Osteocyte (in vitro differentiated cells): ENCODE results near the gene SPATC1L. TPM values are rescaled to one million over a fixed set of nuclear protein-coding genes. Genes with fewer than 3 reads are reported as not detected.
A peak's percentile ranks its signal among the peaks of the same experiment; 100 is the strongest.

ENCODE experiments used
- DNase-seq: peaks from one replicate; pipeline ENCODE4 v3.0.0; 2021; ENCODE audit warnings: mixed read lengths; ENCODE audit not compliant: unreplicated experiment; ENCODE audit errors: extremely low spot score
- H3K27ac Mint-ChIP-seq: one replicate; pipeline ENCODE4 v1.8.0; 2021; ENCODE audit warnings: mild to moderate bottlenecking, mixed read lengths; ENCODE audit not compliant: unreplicated experiment
- H3K27me3 Mint-ChIP-seq: one replicate; pipeline ENCODE4 v1.8.0; 2021; ENCODE audit warnings: mixed read lengths; ENCODE audit not compliant: unreplicated experiment
- H3K36me3 Mint-ChIP-seq: one replicate; pipeline ENCODE4 v1.8.0; 2021; ENCODE audit warnings: mixed read lengths; ENCODE audit not compliant: unreplicated experiment
- H3K4me1 Mint-ChIP-seq: one replicate; pipeline ENCODE4 v1.8.0; 2021; ENCODE audit warnings: mixed read lengths; ENCODE audit not compliant: unreplicated experiment
- H3K4me3 Mint-ChIP-seq: one replicate; pipeline ENCODE4 v1.8.0; 2021; ENCODE audit warnings: mild to moderate bottlenecking, moderate library complexity, mixed read lengths; ENCODE audit not compliant: unreplicated experiment
- H3K9me3 Mint-ChIP-seq: one replicate; pipeline ENCODE4 v1.8.0; 2021; ENCODE audit warnings: mixed read lengths; ENCODE audit not compliant: unreplicated experiment
- CTCF ChIP-seq: fragments of 200-600 bp; sonication (generic); IDR thresholded peaks from 2 replicates; pipeline ENCODE4 v1.5.0; 2021; ENCODE audit warnings: antibody characterized with exemption, mild to moderate bottlenecking, moderate library complexity
- long read RNA-seq: library from polyadenylated mRNA; unstranded; transcript quantifications from one replicate; pipeline ENCODE4 v2.0.0, GENCODE V29; 2021
- total RNA-seq: library from RNA; stranded (reverse); gene quantifications from 2 replicates; pipeline ENCODE4 v1.2.1, GENCODE V29; 2021

SPATC1L gene
- total RNA-seq: 17.5 and 18.9 TPM in 2 replicates
- long read RNA-seq, partial matches to known transcripts: 0 of 2 reads
- long read RNA-seq, other reads (novel, unspliced or antisense): 1 of 2 reads

DNA sequence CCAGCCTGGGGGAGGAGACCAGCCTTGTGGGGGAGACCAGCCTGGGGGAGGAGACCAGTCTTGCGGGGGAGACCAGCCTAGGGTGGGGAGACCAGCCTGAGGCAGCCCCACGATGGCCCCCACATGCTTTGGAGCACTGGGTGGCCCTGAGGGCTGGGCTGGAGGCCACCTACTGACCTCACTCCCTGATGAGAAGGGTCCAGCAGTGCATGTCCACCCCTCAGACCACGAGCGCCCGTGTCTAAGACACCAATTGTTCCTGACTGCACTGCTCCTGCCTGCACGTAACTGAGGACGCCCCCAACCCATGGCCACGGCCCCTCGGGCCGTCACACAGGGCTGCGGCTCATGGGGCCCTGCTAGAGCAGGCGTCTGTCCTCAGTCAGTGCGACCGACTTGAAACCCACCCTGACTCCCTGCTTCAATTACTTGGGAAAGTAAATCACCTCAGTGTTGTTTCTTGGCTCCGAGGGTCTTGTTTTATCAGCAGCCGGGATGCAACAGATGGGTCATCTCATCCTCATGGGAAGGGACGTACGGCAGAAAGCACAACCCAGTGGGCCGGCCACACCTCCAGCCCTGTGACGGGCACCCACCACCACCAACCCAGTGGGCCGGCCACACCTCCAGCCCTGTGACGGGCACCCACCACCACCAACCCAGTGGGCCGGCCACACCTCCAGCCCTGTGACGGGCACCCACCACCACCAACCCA, at the start of gene SPATC1L:
SPATC1L (minus strand) TSS at position 550 of the 715 bp plus-strand sequence. CDS start 1,643 bp downstream, outside the sequence.
- Mint-ChIP-seq H3K4me3 (peak within 1 kb of the TSS; percentile 89), H3K4me1 (peaks cover 25% of the 10 kb centered on the region), H3K27me3 (no peaks in the 10 kb centered on the region), H3K9me3 (no peaks in the 10 kb centered on the region), H3K27ac (peak within 1 kb of the TSS; percentile 90), H3K36me3 (peaks cover 10% of the 10 kb centered on the region)
- peak; percentile 88 for DNase-seq
- no peak for TF ChIP-seq CTCF

- peaks cover 38% of the 10 kb centered on the region for H3K4me1 Mint-ChIP-seq
- no peaks in the 10 kb centered on the region for H3K27me3 Mint-ChIP-seq
- no peak for DNase-seq
- H3K27ac Mint-ChIP-seq: peak overlapping the region; percentile 65
- TF ChIP-seq CTCF: no peak
- peak overlapping the region; percentile 56 for H3K4me3 Mint-ChIP-seq
- H3K9me3 Mint-ChIP-seq: no peaks in the 10 kb centered on the region
- peaks cover 38% of the 10 kb centered on the region for H3K36me3 Mint-ChIP-seq
Measured at GRCh38 chr21:46229923-46230260, 45.6 kb upstream of the SPATC1L start.

DNA sequence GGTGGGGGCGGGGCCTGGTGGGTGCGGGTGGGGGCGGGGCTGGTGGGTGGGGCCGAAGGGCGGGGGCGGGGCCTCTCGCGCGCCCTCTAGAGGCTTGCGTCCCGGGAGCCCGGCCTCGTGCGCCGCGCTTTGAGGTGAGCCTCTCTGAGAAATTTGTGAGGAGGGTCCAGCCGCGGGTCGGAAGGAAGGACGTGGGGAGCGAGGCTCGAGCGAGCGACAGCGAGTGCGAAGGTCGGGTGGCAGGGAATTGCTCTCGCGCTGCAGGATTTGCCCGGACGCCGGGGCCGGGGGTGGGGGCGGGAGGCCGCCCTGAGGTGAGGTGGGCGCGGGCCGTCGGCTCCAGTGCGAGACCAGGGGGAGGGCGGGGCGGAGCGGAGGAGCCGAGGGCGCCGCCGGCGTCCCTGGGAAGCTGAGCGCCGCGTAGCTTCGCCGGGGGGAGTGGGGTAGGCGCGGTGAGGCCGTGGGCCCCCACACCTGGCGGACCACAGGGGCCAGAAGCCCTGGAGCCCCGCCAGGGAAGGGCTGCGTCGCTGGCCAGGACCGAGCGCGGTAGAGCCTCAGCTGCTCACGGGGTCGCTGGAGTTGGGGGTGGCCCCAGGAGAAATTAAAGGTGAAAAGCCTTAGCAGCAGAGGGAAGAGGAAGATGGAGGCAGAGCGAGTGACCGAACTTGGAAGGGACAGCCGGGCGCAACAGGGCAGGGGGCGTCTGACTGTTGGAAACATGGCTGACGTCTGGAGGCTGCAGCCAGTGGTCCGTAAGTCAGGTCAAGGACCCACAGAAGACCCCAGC, 45.1 kb upstream of the SPATC1L start:
- DNase-seq: no peak
- H3K27me3 Mint-ChIP-seq: no peaks in the 10 kb centered on the region
- H3K4me1 Mint-ChIP-seq: peaks cover 38% of the 10 kb centered on the region
- no peaks in the 10 kb centered on the region for H3K9me3 Mint-ChIP-seq
- H3K27ac Mint-ChIP-seq: peak overlapping the region; percentile 93
- H3K4me3 Mint-ChIP-seq: peak overlapping the region; percentile 96
- H3K36me3 Mint-ChIP-seq: peaks cover 32% of the 10 kb centered on the region
- TF ChIP-seq CTCF: peak; percentile 58

DNA sequence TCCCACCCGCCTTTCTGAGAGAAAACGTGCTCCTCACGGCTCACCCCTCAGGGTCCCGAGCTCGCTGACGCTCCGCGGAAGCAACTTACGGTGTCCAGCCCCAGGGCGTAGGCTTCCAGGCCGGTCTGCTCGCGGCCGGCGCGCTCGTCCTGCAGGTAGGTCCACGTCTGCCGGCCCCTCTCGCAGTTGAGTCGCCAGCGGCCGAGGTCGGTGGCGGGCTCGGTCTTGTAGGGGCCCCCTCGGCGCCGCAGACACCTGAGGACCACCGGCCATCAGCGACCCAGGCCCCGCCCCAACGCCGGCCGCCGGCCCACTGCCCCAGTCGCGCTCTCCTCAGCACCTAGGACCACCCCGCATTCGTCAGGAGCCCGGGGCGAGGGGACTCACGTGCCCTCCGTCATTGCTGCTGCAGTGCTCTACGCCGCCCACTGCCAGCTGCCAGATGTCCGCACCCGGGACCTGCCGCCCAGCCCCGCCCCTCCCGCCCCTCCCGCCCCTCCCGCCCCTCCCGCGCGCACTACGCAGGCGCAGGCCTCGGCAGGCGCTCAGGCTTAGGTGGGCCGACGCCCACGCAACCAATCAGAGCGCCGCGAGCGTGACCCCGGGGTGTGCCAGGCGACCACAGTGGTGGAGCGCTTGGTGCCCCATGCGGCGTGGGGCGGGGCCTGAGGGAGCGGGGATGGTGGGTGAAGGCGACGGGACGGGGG, 44.2 kb upstream of the SPATC1L start, which contains the start of gene LSS:
LSS (minus strand) TSS at position 430 of the 707 bp plus-strand sequence; CDS start at position 401, 29 bp downstream.
- Mint-ChIP-seq H3K27ac (peak within 1 kb of the TSS; percentile 93), H3K4me3 (peak within 1 kb of the TSS; percentile 96), H3K9me3 (no peaks in the 10 kb centered on the region), H3K4me1 (peaks cover 42% of the 10 kb centered on the region), H3K27me3 (no peaks in the 10 kb centered on the region), H3K36me3 (peaks cover 24% of the 10 kb centered on the region)
- no peak for TF ChIP-seq CTCF
- DNase-seq: peak; percentile 100
